ENCODE data around the gene SSBP2.

The SSBP2 gene

DNA sequence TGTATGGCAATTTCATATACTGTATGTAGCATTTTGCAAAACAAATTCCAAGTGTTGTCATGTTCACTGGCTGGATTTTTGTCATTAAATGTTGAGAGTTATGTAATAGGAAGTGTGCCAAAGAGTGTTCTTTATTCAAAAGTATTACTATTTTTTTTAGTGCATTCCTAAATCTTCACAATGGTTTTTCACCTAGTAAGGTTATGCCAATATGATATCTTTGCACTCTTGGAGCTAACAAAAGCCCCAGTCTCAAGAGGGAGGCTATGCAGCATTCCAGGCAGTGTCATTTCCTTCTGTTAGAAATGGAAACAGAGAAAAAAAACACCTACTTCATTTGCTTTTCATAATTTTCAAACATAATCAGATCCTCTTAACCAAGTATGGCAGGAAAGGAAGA, 5.1 kb upstream of the SSBP2 start:
- H3K27me3 ChIP-seq: no peaks in the 10 kb centered on the region
- peaks cover 7% of the 10 kb centered on the region in 2 experiments for H3K4me1 ChIP-seq (ENCODE audit: control insufficient read depth in 1 of 2, insufficient read depth in 1 of 2, low read depth in 1 of 2, low read length in 1 of 2)
- no peak overlapping the region for H3K27ac ChIP-seq
- no peaks in the 10 kb centered on the region for H3K9me3 ChIP-seq
- TF ChIP-seq, protein P1, sequence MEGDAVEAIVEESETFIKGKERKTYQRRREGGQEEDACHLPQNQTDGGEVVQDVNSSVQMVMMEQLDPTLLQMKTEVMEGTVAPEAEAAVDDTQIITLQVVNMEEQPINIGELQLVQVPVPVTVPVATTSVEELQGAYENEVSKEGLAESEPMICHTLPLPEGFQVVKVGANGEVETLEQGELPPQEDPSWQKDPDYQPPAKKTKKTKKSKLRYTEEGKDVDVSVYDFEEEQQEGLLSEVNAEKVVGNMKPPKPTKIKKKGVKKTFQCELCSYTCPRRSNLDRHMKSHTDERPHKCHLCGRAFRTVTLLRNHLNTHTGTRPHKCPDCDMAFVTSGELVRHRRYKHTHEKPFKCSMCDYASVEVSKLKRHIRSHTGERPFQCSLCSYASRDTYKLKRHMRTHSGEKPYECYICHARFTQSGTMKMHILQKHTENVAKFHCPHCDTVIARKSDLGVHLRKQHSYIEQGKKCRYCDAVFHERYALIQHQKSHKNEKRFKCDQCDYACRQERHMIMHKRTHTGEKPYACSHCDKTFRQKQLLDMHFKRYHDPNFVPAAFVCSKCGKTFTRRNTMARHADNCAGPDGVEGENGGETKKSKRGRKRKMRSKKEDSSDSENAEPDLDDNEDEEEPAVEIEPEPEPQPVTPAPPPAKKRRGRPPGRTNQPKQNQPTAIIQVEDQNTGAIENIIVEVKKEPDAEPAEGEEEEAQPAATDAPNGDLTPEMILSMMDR (IDR thresholded peaks at IDR 0.05): no peak
- H3K4me3 ChIP-seq (ENCODE audit: low read depth in 1 of 2, low read length in 1 of 2): no peak overlapping the region
- H3K36me3 ChIP-seq: no peaks in the 10 kb centered on the region

DNA sequence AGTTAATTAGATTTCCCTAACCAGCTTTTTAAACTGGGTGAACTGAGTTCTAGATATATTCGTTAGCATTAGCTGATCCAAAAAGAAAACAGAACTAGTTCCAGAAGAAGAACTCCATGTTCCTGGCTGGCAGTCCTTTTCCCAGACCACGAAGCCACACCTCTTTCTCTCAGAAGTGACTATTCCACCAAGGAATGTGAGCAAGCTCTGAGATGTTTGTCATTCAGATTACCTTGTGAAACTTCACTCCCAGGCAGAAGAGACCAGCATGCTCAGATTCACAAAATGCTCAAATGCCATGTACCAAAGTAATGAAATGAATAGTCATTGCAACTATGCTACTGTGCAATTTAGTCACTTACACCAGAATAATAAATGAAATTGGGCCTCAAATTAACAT, 4.4 kb upstream of the SSBP2 start:
- Histone ChIP-seq H3K9me3 (no peaks in the 10 kb centered on the region), H3K4me3 (ENCODE audit: low read depth in 1 of 2, low read length in 1 of 2) (no peak overlapping the region), H3K4me1 (ENCODE audit: control insufficient read depth in 1 of 2, insufficient read depth in 1 of 2, low read depth in 1 of 2, low read length in 1 of 2) (peaks cover 7% of the 10 kb centered on the region in 2 experiments), H3K27ac (no peak overlapping the region), H3K36me3 (no peaks in the 10 kb centered on the region), H3K27me3 (no peaks in the 10 kb centered on the region)
- TF ChIP-seq, protein P1 (IDR thresholded peaks at IDR 0.05): no peak

DNA sequence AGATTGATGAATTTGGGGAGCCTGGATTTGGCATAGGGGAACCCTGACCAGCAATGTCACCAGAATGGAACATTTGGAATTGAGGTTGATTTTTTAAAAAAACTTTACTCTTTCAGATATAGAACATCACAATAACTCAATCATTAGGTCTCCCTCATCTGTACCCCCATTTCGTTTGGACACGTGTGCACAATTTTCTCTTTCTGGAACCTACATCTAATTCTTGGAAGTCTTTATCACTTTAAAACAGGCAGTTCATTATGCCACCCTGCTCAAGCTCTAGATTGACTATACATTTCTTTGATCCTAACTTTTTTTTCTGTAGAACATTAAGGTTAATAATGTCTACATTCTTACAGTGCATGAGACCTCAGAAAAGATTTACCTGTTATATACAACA, 3.7 kb upstream of the SSBP2 start:
- Histone ChIP-seq H3K36me3 (no peaks in the 10 kb centered on the region), H3K27me3 (peaks cover 5% of the 10 kb centered on the region), H3K27ac (no peak overlapping the region), H3K4me1 (ENCODE audit: control insufficient read depth in 1 of 2, insufficient read depth in 1 of 2, low read depth in 1 of 2, low read length in 1 of 2) (peaks cover 8 to 11% of the 10 kb centered on the region in 2 experiments), H3K9me3 (no peaks in the 10 kb centered on the region), H3K4me3 (ENCODE audit: low read depth in 1 of 2, low read length in 1 of 2) (no peak overlapping the region)
- TF ChIP-seq, protein P1 (IDR thresholded peaks at IDR 0.05): no peak

DNA sequence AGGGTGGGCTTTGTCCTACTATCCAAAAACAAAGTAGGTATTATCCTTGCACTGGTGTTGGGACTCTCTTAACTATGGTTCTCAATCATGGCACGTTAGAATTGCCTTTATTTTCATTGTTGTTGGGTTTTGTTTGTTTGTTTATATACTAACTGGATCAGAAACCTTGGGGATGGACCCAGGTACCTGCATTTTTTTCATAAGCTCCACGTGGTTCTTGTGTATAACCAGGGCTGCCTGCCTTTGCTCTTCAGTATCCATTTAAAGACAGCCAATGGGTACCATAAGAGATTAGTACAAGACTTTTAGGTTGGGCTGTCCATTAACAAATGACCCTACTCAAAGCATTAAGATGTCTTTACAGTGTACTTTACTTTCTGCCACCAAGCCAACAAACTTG, 2.5 kb upstream of the SSBP2 start:
- Histone ChIP-seq H3K4me1 (ENCODE audit: control insufficient read depth in 1 of 2, insufficient read depth in 1 of 2, low read depth in 1 of 2, low read length in 1 of 2) (peaks cover 14 to 16% of the 10 kb centered on the region in 2 experiments), H3K27ac (no peak overlapping the region), H3K9me3 (no peaks in the 10 kb centered on the region), H3K36me3 (no peaks in the 10 kb centered on the region), H3K27me3 (peaks cover 17% of the 10 kb centered on the region), H3K4me3 (ENCODE audit: low read depth in 1 of 2, low read length in 1 of 2) (no peak overlapping the region)
- TF ChIP-seq, protein P1 (IDR thresholded peaks at IDR 0.05): no peak

DNA sequence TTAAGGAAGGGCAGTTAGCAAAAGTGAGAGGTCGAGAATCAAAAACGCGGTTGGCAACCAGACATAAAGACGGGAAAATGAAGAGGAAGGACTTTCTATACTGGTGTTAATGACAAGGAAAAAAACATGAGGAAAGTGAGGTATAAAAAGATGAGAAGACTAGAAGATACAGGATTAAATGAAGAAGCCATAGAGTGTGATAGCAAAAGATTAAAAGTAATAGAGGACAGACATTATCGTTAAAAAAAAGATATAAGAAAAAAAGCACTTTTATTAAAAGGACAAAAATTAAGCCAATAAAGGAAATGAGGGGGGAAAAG, 1.7 kb upstream of the SSBP2 start:
- H3K36me3 ChIP-seq: no peaks in the 10 kb centered on the region
- peaks cover 25% of the 10 kb centered on the region for H3K27me3 ChIP-seq
- H3K4me1 ChIP-seq (ENCODE audit: control insufficient read depth in 1 of 2, insufficient read depth in 1 of 2, low read depth in 1 of 2, low read length in 1 of 2): peaks cover 14 to 16% of the 10 kb centered on the region in 2 experiments
- TF ChIP-seq, protein P1 (IDR thresholded peaks at IDR 0.05): no peak
- H3K9me3 ChIP-seq: no peaks in the 10 kb centered on the region
- H3K4me3 ChIP-seq (ENCODE audit: low read depth in 1 of 2, low read length in 1 of 2): no peak overlapping the region
- H3K27ac ChIP-seq: no peak overlapping the region

Data from neutrophil (primary cell).